Effector CD4-positive, alpha-beta T cell (primary cell): ENCODE measurements around the gene CAVIN1.
"Not testable (repeated sequence)": the region's sequence is repeated elsewhere in the genome, so short reads cannot be mapped to it uniquely, and the experiment has no call there.

ENCODE experiments used
- DNase-seq: peaks from one replicate; pipeline ENCODE4 v3.0.0-alpha.2; 2020

The CAVIN1 gene

DNA sequence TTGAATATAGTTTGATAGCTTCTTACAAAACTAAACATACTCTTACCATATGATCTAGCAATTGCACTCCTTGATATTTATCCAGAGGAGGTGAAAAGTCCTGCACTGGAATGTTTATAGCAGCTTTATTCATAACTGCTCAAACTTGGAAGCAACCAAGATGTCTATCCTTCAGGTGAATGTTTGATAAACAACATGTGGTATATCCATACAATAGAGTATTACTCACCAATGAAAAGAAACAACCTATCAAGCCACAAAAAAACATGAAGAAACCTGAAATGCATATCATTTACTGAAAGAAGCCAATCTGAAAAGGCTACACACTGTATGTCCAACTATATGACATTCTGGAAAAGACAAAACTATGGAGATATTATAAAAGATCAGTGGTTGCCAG, 50.9 kb downstream of the CAVIN1 start:
- DNase-seq: no peak

DNA sequence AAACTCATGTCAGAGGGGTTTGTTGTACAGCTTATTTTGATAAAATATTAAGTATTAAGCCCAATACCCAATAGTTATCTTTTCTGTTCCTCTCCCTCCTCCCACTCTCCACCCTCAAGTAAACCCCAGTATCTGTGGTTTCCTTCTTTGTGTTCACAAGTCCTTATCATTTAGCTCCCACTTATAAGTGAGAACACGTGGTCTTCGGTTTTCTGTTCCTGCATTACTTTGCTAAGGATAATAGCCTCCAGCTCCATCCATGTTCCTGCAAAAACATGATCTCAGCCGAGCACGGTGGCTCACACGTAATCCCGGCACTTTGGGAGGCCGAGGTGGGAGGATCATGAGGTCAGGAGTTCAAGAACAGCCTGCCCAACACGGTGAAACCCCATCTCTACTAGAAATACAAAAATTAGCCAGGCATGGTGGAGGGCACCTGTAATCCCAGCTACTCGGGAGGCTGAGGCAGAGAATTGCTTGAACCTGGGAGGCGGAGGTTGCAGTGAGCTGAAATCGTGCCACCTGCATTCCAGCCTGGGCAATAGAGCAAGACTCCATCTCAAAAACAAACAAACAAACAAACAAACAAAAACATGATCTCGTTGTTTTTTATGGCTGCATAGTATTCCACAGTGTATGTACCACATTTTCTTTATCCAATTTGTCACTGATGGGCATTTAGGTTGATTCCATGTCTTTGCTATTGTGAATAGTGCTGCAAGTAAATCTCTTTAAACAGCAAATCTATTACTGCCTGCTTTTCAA, 54.1 kb downstream of the CAVIN1 start:
- DNase-seq: not testable (repeated sequence)

DNA sequence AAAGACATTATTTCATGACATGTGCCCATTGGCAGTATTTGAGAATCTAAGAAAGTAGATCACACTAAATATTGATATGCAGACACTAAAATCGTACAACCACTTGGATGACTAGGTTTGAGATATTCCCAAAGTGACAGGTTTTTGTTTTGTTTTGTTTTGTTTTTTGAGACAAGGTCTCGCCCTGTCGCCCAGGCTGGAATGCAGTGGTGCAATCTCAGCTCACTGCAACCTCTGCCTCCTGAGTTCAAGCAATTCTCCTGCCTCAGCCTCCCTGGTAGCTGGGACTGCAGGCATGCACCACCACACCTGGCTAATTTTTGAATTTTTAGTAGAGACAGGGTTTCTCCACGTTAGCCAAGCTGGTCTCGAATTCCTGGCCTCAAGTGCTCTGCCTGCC, 54.7 kb downstream of the CAVIN1 start:
- not testable (repeated sequence) for DNase-seq

DNA sequence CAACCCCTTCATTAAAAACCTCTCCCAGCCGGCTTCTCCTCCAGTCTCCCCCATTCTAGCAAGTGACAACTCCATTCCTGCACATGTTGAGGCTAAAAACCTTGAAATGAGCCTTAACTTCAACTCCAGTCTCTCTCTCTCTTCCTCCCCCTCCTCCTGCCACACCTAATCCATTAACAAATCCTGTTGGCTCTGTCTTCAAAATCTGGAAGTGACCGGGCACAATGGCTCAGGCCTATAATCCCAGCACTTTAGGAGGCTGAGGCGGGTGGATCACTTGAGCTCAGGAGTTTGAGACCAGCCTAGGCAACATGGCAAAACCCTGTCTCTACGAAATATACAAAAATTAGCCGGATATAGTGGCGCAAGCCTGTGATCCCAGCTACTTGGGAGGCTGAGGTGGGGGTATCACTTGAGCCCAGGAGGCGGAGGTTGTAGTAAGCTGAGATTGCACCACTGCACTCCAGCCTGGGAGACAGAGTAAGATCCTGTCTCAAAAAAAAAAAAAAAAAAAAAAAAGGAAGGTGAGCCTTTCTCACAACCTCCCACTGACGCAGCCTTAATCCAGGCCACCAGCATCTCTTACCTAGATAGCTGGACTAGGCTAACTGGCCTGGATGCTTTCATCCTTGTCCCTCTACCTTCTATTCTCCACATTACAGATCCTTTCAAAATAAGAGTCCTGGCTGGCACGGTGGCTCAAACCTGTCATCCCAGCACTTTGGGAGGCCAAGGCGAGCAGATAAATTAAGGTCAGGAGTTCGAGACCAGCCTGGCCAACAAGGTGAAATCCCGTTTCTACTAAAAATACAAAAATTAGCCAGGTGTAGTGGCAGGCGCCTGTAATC, 56.7 kb downstream of the CAVIN1 start:
- not testable (repeated sequence) for DNase-seq

DNA sequence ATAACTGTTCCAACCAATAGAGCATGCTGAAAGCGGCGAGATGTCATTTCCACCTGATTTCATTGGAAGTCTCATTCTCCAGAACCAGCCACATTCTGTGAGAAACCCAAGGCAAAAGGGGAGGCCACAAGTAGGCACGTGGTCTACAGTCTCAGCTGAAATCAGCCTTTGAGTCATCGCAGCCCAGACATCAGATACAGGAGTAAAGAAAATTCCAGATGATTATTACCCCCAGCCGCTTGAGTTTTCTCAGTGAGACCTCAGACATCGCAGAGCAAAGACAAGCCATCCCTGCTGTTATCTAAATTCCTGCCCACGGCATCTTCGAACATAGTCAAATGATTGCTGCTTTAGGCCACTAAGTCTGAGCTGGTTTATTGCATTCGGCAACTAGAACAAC, 57.9 kb downstream of the CAVIN1 start:
- no peak for DNase-seq

DNA sequence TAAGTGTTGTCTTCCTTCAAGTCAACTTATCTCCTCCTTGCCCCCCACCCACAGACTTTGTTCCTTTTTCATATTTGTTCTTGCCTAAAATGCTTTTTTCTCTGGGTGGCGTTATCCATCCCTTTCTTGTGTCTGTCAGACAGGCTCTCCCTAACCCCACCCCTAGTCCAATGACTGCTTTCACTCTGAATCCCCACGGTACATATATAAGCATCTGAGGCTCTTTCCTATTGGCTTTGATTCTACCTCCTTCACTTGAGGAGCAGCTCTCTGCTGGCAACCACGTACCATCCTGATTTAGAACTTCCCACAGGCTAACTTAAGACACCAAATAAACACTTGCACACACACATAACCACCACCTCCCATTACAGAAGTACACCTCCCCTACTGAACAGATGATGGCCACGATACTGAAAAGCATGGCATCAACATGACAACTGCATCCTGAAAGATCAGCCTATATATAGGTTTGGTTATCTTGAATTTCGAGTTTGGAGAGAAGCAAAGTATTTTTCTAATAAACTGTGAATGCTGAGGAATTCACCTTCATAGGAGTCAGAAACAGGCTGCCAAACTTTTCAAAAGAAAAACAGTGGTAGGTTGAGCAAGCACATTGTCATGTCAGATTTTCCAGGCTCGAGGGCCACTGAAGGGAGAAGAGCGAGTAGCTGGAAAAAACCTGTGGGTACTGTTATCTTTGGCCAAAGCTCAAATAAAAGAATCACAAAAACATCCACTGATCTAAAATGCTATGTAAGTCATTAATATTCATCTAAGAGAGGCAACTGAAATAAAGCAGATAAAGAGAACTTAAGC, 59.1 kb downstream of the CAVIN1 start:
- DNase-seq: no peak

DNA sequence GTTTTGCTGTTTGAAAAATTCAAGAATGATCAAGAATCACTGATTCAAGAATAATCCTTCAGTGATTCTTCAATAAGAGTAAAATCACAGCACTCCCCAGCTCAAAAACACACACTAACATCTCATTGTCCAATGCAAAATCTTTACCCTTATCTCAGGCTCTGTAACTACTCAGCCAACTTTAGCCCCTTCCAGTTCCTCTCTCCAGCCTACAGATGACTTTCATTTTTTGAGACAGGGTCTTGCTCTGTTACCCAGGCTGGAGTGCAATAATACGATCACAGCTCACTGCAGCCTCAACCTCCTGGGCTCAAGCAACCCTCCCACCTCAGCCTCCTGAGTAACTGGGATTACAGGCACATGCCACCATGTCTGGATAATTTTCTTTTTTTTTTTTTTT, 59.8 kb downstream of the CAVIN1 start:
- no peak for DNase-seq

DNA sequence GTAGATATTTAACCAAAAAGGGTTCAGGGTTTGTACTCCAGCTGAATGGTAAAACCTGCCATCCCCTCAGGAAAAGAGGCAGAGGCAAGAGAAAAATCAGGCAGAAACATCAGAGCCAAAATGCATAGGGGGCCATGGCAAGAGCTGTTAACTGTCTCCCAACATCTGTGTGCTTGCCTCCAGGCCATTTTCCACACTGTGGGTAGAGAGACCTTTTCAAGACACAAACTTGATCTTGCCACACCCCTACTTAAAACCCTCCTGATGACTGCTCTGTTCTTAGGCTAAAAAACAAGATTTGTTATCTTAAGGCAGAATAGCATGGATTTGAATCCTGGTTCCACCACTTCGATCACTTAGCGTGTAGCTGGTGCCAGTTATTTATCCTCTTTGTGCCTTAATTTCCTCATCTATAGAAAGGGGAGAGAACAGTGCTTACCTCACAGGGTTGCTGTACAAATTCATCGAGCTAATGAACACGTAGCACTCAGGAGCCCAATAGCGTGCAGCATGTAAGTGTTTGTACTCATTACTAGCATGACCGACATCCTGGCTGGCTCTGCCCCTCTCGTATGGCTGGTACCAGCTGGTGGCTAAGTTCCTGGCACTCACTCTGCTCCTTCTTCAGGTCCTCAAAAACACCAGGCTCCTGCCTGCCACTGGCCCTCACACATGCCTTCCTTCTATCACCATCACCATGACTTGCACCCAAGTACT, 60.7 kb downstream of the CAVIN1 start:
- no peak for DNase-seq

DNA sequence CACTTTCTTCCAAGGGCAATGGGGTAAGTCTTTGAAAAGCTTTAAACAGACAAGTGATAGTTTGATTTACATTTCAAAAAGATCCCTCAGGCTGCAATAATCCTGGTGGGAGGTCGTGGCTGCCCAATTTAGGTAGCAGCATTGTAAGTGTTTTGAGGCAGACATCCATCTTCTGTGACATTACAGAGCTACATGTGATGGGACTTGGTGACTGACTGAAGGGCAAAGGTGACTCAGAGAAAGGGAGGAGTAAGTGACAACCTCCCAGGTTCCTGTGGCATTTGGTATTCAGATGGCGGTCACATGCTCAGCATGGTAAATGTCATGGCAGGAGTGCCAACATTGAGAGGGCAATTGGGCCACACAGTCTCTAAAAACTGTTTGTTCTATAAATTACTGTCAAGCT, 61.3 kb downstream of the CAVIN1 start:
- DNase-seq: peak; percentile 21

DNA sequence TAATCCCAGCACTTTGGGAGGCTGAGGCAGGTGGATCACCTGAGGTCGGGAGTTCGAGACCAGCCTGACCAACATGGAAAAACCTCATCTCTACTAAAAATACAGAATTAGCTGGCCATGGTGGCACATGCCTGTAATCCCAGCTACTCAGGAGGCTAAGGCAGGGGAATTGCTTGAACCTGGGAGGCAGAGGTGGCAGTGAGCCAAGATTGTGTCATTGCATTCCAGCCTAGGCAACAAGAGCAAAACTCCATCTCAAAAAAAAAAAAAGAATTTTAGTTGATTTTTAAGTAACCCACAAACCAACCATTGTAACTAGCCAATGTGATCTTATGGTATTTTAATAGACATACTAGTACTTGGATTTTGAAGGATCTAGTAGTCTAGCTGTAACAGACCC, 62.7 kb downstream of the CAVIN1 start:
- DNase-seq: not testable (repeated sequence)

DNA sequence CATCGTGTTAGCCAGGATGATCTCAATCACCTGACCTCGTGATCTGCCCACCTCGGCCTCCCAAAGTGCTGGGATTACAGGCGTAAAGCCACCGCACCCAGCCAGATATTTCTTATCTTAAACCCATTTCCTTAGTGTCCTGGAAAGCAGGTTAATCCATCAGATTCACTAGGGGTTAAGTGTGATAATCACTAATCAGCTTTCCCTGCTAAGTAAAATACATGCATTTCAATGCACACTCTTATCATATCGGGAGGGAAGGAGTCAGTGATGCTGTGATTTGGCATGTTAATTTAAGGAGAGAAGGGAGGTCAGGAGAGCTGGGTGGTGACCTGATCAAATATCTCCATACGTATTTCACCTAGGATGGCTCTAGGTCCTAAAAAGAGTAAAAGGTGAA, 63.9 kb downstream of the CAVIN1 start:
- no peak for DNase-seq

DNA sequence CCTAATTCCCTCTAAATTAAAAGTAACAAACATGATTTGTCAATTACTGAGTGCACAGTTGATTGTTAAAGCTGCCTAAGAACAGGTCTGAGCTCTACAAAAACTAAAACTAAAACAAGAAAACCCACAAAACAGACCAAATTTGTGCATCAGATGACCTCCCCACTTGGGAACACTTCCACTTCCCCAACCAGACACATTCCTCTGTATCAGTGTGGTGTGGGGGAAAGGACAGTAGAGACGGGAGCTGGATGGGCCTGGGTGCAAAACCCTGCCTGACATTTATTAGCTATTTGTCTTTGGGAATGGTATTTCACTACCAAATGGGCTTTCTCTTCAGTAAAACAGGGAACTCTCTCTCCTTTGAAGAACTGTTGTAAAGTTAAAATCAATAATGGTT, 64.6 kb downstream of the CAVIN1 start:
- no peak for DNase-seq

DNA sequence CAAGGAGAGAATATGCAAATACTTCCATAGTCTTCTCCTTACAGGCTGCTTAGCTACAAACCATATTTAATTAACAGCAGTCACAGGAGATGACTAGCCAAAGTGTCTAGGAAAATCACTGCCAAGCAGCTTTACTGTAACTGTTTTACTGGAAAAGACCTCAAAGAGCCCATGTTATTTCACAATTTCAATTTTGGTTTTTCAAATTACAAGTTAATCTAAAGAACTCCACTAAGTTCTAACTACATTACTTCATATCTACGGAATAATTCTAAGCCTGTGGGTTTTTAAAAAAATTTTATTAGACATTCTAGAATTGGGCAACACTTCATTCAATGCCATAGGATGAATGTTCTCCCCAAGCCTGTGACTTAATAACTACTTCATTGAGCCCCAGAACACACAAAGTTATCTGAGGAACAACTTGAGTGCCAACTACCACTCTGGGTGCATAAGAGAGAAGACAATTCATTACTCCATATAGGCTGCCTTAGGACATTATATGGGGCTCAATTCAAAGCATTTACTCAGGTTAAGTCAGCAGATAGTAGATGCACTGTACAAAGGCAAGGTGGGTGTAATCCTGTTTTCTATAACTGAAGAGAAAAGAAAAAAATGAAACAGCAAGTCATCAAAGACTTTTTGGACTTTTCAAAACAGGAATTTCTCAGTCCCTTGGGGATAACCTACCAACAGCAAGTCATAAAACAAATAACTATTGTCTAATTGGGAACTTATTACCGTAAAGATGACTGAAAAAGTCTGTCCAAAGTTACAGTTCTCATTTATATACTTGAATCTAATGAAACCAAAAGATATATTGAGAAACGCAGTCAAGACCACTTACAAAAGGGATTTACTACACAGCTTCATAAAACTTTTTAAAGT, 67.9 kb downstream of the CAVIN1 start:
- DNase-seq: no peak
